Measurements from ENCODE around the gene LY6G6D.

LY6G6D gene

GRCh38 chr6:31721351-31722020 is 6.3 kb downstream of the LY6G6D start, which contains the start of gene LY6G6C:
LY6G6C (minus strand) TSS chr6:31721746; CDS start chr6:31721679, 67 bp downstream.
- no peak for DNase-seq

DNA sequence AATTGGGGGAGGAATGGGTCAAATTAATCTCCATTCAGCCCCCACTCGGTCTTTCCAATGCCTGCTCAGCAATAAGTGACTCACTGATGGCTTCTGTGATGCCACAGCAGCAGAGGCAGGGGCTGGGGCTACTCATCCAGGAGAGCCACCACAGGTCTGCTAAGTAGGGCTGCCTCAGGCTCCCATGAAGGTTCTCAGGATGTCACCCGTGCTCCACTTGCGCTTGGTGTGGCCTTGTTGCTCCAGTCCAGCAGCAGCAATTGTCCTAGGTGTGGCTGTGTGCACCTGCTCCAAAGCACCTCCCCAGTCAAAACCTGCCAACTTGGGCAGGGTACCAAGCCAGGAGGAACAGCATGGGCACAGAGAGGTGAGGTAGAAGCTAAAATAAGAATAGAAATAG is 7.0 kb downstream of the LY6G6D start:
- no peak for DNase-seq

DNA sequence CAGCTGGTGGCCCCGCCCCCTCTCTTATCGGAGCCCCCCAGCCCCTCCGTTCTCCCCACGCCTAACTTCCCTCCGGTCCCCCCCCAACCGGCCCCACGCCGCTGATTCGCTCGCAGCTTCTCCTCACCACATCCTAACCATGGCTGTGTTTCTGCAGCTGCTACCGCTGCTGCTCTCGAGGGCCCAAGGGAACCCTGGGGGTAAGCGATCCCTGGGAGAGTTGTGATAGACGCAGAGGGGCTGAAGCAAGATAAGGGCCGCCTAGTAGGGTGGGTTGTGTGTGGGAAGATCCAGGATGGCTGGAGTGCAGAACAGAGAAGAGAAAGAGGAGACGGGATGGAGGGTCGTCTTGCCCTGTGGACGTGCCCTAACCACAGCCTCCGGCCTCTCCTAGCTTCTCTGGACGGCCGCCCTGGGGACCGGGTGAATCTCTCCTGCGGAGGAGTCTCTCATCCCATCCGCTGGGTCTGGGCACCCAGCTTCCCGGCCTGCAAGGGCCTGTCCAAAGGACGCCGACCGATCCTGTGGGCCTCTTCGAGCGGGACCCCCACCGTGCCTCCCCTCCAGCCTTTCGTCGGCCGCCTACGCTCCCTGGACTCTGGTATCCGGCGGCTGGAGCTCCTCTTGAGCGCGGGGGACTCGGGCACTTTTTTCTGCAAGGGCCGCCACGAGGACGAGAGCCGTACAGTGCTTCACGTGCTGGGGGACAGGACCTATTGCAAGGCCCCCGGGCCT is 8.3 kb downstream of the LY6G6D start, which contains the start of gene MPIG6B:
MPIG6B (plus strand) TSS at position 129 of the 735 bp plus-strand sequence; CDS start at position 140, 11 bp downstream.
- DNase-seq: no peak

- no peak for DNase-seq
Measured at GRCh38 chr6:31723980-31724691, 9.0 kb downstream of the LY6G6D start.

GRCh38 chr6:31725502-31726350 is 10.6 kb downstream of the LY6G6D start:
- DNase-seq: no peak

GRCh38 chr6:31727034-31727716 is 12.0 kb downstream of the LY6G6D start:
- no peak for DNase-seq

DNA sequence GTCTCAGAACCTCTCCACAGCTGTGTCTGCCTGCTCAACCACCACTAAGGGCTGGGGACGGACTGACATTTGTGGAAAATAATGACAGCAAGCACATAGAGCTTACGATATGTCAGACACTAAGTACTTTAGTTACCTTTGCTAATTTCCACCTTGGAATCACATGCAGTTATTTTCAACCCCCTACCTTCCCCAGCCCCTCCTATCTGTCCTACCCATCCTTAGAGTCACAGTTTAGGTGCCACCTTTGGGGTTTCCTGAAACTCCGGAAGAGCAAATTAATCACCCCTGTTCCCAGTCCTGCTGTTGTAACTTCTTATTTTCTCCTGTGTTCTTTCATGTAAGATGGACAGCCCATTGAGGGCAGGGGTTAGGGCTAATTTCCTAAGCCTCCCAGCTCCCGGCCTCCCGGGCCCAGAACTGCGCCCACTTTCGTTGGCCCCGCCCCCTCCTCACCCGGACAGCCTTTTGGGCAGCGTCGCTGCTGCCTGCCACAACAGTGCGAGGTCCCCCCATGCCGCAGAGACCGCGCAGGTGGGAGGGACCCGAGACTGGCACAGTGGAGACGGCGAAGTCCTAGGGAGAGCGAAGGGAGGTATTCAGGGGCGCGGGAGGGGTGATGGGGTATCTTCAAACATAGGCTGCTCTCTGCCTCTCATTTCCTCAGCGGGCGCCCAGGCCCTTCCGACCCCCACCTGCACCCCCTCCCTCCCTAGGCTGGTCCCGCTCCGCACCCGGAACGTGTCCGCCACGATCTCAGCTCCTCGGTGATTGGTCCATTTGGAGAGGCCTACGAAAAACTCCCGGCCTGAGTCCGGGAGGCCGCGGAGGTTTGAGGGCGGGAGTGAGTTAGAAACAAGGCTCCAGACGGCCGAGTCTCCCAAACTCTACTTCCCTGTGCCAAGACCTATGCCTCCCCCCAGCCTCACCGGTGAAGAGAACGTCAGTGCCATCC is 12.8 kb downstream of the LY6G6D start:
- DNase-seq: no peak

DNA sequence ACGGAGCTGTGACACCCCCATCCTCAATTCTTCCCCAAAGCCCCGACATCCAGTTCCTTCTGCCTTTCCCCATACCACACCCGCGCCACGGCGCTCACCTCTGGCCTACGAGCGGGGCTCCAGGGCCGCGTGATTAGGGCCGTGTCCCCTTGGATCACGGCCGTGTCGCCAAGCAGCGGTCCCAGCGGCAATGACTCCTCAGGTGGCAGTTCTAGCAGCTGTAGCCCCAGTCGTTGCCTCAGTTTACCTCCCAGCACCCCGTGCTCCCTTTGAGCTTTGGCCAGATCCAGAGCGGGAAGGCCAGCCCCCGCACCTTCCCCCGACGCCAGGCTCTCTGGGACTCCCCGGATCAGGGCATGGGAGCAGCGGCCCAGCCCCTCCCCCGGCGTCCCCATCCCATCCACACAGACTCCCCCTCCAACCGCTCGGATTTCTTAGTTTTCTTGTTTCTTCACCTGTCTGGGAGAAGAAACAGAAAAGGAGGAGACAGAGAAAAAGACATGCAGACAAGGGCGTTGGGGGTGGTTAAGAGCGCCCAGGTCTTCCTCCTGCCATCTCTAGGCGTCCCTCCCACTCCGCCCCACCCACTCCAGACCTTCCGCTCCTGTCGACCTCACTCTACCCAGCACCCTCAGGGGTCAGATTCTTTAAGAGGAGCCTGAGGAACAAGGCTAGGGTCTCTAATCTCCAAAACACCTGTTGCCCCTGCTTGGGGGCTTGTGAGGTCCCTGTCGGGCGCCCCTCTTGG is 13.8 kb downstream of the LY6G6D start, which contains the start of gene DDAH2:
DDAH2 (minus strand) TSS at position 533 of the 748 bp plus-strand sequence; CDS start at position 395, 138 bp downstream.
- DNase-seq: no peak

DNA sequence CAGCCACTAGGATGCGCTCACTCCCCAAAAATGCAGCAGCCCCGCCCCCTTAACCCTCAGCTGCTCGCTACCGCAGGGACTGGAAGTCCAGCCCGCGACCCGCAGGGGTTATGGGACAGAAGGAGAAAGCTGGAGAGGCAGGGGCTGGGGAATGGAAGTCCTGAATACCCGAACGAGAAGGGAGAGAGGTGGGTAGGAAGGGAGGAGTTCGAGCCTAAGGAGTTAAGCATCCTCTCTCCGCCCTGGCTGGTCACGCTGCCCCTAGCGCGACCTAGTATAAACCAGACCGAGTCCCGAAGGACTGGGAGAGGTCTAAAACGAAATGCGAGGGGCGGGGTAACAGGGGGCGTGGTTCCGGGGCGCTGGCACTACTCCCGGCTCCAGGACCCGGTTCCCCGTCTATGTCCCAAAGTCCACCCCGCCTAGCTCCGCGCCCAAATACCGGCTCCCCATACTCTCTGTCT is 14.4 kb downstream of the LY6G6D start:
- peak; percentile 87 for DNase-seq

DNA sequence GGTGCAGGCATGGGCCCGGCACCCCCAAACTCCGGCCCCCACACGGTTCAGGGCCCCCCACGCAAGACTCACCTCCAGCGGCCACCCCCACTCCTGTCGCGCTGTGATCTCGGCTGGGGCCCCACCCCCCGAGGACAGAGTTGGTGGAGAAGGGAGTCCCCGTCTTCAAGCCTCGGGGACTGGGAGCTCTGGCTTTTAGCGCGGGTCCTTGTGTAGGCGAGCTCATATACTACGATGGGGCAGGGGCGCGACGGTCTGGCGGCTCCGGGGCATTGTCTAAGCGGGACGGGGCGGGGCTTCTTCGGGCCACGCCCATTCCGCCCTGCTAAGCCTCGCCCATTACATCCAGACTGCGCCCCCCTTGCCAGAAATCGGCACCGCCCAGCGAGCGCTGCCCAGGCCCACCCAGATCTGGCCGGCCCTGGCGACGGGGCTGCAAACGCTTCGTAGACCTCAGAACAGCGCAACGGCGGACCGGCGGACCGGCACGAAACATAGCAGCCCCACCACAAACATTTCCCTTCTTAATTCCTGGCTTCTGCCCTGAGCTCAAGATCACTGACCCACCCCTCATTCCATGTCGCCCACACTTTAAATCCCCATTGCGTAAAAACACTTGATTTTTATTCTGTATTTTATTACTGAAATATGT is 15.0 kb downstream of the LY6G6D start:
- peak; percentile 83 for DNase-seq

DNA sequence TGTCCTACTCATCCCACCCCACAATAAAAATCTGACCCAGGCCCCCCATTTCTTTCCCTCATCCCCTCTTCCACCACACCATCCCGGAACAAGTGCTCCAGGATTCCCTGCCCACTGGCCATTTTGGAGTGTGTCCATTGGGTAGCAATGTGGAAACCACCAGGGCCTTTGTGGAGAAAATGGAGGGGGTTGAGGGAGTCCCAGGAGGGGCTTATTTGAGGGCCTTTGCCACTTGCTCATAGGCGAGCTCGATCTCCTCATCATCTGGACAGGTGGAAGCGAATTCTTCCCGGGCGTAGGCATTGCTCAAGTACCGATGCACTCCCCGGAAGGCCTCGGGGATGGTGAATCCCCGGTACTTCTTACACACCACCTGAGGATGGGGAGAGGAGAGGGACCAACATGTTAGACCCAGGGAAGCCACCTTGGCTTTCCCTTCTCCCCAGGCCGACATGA is 15.5 kb downstream of the LY6G6D start:
- DNase-seq: no peak

- DNase-seq: no peak
Measured at GRCh38 chr6:31732029-31732428, 16.9 kb downstream of the LY6G6D start.

DNA sequence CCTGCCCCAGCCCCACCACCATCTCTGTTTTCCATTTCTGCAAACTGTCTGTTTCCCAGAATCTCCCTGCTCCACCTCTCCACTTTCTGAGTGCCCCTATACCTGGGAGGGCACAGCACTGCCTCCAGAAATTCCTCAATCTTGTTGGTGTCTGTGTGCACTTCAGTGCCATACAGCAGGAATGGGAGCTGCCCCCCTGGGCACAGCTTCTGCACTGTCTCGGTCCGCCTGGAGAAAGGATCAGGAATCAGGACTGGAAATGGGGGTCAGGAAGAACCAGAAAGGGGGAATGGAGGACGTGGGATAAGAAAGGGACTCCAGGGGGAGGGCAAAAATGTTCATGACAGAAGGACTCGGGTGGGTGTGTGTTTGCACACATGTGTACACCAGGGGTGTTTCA is 18.6 kb downstream of the LY6G6D start:
- no peak for DNase-seq

DNA sequence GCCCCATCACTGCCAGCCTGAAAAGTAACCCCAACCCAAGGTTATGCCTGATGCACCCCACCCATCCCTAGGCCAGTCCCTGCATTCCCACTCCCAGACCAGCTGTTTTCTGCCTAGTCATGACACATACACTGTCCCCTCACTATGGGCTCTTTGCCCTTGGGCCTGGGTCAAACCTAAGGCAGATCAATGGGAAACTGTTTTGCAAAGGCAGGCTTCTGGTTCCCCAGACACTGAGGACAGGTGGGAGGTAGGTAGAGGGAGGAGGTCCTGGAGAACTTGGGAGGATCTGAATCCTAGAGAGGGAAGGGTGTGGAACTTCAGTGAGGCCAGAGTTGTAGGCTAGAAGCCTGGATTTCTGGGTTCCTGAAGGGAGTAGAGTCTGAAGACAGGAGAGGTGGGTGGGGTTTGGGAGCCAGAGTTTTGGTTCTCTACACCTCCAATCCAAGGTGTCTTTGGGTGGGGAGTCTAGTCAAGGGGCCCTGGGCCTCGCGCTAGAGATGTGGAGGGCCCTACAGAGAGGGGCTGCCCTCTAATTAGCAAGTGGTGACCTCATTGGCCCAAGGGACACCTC is 19.2 kb downstream of the LY6G6D start:
- DNase-seq: no peak

DNA sequence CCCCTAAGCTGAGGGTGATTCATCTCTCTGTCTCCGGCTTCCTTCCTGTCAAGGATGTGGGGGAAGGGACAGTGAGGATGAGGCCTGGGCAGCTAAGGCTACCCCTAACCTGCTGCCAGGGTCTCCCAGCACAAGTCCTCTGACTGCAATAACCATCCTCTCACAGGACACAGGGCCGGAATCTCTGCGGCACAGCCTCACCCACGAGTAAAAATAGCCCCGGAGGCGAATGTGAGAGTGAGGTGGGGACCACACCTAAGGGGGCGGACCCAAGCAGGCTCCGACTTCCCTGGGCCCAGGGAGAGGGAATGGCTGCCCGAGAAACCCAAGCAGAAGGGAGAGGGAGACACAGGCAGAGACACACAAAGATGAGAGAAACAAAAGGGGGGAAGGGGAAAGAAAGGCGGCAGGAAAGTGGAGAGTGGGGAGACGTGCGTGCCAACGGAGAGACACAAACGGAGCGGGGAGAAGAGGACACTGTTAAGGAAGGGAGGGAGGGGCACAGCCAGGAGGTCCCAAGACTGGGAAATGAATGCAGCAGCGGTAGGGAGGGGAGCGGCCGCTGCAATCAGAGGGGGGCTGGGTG is 19.8 kb downstream of the LY6G6D start:
- DNase-seq: peak; percentile 75

DNA sequence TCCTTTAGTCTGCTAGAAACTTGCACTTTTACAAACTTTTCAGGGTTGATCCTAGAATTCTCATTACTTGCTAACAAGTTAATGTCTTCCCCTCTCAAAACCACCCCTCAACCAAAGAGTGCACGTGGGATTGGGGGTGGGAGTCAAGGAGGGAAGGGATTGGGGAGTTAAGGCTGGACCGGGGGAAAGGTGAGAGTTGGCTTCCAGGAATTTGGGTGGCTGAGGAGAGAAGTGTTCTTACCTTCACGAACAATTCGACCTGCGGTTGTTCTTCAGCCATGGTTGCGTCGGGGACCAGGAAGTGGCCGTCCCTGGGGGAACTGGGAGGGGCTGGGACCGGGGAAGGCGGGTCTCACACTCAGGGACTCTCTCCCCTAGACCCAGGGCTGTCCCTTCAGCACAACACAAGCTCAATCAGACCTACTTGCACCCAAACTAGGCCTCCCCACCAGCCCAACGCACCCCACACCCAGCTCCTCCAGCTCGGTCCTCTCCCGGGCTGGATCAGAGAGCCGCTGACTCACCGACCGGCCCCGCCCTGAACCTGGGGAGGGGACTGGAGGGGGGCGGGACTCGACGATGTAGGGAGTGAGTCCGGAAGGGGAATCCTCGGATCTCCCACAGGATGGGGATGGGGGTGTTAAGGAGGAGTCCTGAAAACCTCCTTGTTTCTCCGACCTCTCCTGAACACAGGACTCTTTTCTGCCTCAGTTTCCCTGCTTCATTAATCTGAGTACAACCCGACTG is 21.0 kb downstream of the LY6G6D start, which contains the start of gene CLIC1:
CLIC1 (minus strand) TSS at position 510 of the 747 bp plus-strand sequence; CDS start at position 280, 230 bp downstream.
- peak; percentile 83 for DNase-seq

GRCh38 chr6:31736768-31737314 is 21.7 kb downstream of the LY6G6D start:
- no peak for DNase-seq
